Measurements from ENCODE around the gene POLR2M.

POLR2M gene

GRCh38 chr15:57667171-57667849 is 39.2 kb upstream of the POLR2M start:
- TF ChIP-seq CTCF (IDR thresholded peaks at IDR 0.05; ENCODE audit: low read depth, low read length) = no peak

GRCh38 chr15:57668016-57668415 is 38.5 kb upstream of the POLR2M start:
- no peak overlapping the region for H3K4me3 ChIP-seq (ENCODE audit: low read depth, low read length)
- TF ChIP-seq CTCF (IDR thresholded peaks at IDR 0.05; ENCODE audit: low read depth, low read length) = no peak

More at GRCh38 chr15:57667171-57667849, 39.2 kb upstream of the POLR2M start:
- H3K4me3 ChIP-seq (ENCODE audit: low read depth, low read length) = no peak overlapping the region

- no peak overlapping the region for H3K4me3 ChIP-seq (ENCODE audit: low read depth, low read length)
- no peak for TF ChIP-seq CTCF (IDR thresholded peaks at IDR 0.05; ENCODE audit: low read depth, low read length)
These were observed 34.9 kb upstream of the POLR2M start for GRCh38 chr15:57671636-57672035.

DNA sequence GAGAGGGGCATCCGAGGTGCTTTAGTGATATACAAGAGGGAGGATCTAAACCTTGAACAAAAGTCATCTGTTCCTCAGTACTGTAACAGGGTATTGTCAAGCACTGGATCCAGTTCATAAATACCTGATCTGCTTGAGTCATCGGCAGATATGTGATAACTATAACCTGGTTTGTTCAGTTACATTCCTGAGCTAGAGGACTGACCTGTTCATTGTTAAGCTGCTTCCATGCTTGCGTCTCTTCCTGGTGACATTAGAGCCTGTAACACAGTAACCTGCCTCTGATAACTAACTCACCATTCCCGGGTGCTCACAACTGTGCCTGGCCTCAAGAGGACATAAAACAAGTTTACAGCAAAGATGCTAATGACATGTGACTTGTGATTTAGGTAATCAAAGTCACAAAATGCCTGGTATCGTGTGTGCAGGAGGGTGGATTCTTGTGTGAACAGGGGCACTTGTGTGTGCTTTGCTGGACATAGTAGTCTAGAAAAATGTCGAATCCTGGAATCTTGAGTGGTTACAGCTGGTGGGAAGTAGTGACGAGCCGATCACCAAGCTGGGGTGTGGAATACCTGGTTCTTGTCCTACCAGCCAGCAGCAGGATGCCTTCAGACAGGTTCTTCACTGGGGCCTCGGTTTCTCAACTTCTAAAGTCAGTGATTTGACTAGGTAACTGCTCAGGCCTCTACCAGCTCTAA is 30.9 kb upstream of the POLR2M start:
- no peak for TF ChIP-seq CTCF (IDR thresholded peaks at IDR 0.05; ENCODE audit: low read depth, low read length)
- no peak overlapping the region for H3K4me3 ChIP-seq (ENCODE audit: low read depth, low read length)

DNA sequence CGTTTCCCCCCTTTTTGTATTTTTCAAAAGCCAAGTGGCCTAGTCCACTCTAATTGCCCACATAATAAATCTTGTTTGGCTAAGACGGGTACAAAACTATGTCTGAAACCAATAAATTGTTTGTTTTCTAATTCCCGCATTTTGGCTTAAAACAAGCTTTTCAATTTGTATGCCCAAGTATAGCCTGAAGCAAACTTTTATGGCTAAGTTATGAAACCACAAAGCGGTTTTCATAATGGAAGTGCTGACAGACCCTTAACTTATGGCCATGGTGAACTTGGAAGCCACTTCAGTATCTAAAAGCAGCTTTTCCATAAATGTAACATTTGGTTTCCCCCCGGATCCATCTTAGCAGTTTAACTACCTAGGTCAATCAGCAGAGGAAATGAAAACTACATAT is 29.9 kb upstream of the POLR2M start:
- no peak overlapping the region for H3K4me3 ChIP-seq (ENCODE audit: low read depth, low read length)
- TF ChIP-seq CTCF (IDR thresholded peaks at IDR 0.05; ENCODE audit: low read depth, low read length) = no peak

- no peak for TF ChIP-seq CTCF (IDR thresholded peaks at IDR 0.05; ENCODE audit: low read depth, low read length)
- no peak overlapping the region for H3K4me3 ChIP-seq (ENCODE audit: low read depth, low read length)
These were observed 29.3 kb upstream of the POLR2M start for GRCh38 chr15:57677204-57677603.

GRCh38 chr15:57680021-57680420 is 26.5 kb upstream of the POLR2M start:
- TF ChIP-seq CTCF (IDR thresholded peaks at IDR 0.05; ENCODE audit: low read depth, low read length) = no peak
- H3K4me3 ChIP-seq (ENCODE audit: low read depth, low read length) = peak overlapping the region; percentile 25

Data from WI38 (cell line).